NK-92 treated with Interleukin-12 subunit alpha and Interleukin-12 subunit beta, amount 100 ng/mL, for 24 hours (cell line): Measurements from ENCODE around the gene ZFHX3.
"Not testable (repeated sequence)": the region's sequence is repeated elsewhere in the genome, so short reads cannot be mapped to it uniquely, and the experiment has no call there.

Experiments used
- DNase-seq: peaks from one replicate; lab custom pipeline; 2025; lab: John Stamatoyannopoulos, UW

The ZFHX3 gene, protein sequence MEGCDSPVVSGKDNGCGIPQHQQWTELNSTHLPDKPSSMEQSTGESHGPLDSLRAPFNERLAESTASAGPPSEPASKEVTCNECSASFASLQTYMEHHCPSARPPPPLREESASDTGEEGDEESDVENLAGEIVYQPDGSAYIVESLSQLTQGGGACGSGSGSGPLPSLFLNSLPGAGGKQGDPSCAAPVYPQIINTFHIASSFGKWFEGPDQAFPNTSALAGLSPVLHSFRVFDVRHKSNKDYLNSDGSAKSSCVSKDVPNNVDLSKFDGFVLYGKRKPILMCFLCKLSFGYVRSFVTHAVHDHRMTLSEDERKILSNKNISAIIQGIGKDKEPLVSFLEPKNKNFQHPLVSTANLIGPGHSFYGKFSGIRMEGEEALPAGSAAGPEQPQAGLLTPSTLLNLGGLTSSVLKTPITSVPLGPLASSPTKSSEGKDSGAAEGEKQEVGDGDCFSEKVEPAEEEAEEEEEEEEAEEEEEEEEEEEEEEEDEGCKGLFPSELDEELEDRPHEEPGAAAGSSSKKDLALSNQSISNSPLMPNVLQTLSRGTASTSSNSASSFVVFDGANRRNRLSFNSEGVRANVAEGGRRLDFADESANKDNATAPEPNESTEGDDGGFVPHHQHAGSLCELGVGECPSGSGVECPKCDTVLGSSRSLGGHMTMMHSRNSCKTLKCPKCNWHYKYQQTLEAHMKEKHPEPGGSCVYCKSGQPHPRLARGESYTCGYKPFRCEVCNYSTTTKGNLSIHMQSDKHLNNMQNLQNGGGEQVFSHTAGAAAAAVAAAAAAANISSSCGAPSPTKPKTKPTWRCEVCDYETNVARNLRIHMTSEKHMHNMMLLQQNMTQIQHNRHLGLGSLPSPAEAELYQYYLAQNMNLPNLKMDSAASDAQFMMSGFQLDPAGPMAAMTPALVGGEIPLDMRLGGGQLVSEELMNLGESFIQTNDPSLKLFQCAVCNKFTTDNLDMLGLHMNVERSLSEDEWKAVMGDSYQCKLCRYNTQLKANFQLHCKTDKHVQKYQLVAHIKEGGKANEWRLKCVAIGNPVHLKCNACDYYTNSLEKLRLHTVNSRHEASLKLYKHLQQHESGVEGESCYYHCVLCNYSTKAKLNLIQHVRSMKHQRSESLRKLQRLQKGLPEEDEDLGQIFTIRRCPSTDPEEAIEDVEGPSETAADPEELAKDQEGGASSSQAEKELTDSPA (N-terminal part only)

GRCh38 chr16:73047536-73048291 is at the start of gene ZFHX3:
ZFHX3 (minus strand) TSS chr16:73048128; CDS start chr16:72960145, 87,983 bp downstream.
- no peak for DNase-seq

DNA sequence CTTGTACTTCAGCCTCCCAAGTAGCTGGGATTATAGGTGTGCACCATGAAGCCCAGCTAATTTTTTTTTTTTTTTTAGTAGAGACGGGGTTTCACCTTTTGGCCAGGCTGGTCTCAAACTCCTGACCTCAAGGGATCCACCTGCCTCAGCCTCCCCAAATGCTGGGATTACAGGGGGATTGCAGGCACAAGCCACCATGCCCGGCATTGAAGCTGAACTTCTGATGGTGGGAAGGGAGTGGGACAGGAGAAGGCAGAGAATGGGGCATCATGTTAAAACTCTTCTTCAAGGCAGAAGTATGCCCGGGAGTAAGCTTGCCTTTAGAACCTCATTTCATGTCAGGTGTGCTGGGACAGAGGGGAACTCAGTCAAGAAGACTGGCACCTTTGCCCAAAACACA is 48.6 kb upstream of the ZFHX3 start:
- no peak for DNase-seq

DNA sequence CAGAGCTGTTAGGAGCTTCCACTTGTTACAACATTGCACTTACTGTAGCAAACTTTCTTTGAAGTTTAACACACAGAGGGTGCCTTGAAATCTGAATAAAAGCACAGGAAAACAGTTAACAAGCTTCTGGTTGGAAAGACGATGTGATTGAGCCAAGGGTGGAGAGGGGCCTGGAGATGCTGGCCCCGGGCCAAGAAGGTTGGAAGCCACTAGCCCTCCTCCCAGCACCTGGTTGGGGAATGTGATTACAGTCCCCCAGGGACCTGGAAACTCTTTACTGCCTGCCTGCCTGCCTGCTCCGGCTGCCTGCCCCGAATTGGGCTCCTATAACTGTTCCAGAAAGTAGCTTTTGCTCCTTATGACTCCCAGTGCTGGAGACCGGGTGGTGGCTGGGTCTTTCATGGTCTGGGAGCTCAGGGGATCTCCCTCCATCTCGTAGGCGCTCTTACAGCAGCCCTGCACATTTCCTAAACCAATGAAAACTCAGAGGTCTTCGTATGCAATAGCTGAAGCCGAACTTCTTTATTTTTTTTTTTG is 48.0 kb upstream of the ZFHX3 start:
- DNase-seq: no peak

- DNase-seq: no peak
Observed at GRCh38 chr16:73095142-73095820, 47.4 kb upstream of the ZFHX3 start.

GRCh38 chr16:73094371-73094770 is 46.4 kb upstream of the ZFHX3 start:
- DNase-seq: no peak

- no peak for DNase-seq
Observed at GRCh38 chr16:73093146-73094144, 45.5 kb upstream of the ZFHX3 start.

- DNase-seq: no peak
Observed at GRCh38 chr16:73092236-73092781, 44.4 kb upstream of the ZFHX3 start.

DNA sequence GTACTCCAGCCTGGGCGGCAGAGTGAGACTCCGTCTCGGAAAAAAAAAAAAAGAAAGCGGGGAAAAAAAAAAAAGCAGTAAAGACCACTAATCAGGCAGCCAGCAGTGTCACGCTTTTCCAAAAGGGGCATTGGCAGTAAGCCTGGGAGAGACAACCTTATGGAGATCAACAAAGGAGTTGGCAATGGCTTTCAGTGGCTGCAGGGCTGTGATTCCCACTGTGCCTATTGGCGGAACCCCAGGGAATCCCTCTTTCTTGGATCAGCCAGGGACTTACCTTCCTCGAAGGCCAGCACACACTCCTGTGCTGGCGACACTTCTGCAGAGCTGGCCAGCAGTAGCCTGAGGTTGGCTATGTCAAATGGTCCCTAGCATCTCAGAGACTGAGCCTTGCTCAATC is 43.2 kb upstream of the ZFHX3 start:
- no peak for DNase-seq

DNA sequence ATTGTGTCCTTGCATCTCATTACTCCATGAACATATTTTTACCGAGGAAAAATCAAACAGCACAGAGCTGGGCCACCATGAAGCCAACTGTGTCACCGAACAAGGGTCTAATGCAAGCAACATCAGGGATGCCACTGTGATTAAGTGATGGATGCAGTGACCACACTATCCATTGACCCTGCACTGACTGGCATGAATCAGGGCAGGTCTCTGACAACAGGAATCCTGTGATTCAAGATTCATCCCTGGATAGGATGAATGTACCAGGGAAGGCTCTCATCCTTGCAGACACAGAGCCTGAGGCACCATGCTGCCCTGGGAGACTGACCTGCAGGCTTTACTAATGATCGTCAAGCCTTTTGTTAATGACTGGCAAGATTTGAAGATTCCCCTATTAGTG is 41.5 kb upstream of the ZFHX3 start:
- no peak for DNase-seq

DNA sequence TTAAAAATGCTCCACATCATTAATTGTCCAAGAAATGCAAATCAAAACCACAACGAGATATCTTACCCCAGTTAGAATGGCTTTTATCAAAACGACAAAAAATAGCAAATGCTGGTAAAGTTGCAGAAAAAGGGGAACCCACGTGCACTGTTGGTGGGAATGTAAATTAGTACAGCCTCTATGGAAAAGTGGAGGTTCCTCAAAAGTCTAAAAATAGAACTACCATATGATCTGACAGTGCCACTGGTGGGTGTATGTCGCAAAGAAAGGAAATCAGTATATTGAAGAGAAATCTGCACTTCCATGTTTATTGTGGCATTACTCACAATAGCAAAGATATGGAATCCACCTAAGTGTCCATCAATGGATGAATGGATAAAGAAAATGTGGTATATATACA is 38.2 kb upstream of the ZFHX3 start:
- no peak for DNase-seq

- DNase-seq: no peak
Observed at GRCh38 chr16:73083271-73083670, 35.3 kb upstream of the ZFHX3 start.

DNA sequence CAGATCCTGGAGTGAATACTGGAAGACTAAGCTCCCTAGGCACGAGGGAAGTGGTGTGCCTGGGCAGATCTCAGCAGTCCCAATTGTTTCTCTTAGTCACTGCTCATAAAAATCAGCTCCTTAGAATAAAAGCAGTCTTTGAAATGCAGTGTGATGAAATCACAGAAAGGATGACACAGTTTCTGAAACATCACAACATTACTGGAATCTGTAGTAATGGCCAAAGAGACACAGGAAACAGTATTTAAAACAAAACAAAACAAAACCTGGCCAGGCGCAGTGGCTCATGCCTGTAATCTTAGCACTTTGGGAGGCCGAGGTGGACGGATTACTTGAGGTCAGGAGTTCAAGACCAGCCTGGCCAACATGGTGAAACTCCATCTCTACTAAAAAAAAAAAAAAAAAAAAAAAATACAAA is 34.7 kb upstream of the ZFHX3 start:
- DNase-seq: not testable (repeated sequence)

DNA sequence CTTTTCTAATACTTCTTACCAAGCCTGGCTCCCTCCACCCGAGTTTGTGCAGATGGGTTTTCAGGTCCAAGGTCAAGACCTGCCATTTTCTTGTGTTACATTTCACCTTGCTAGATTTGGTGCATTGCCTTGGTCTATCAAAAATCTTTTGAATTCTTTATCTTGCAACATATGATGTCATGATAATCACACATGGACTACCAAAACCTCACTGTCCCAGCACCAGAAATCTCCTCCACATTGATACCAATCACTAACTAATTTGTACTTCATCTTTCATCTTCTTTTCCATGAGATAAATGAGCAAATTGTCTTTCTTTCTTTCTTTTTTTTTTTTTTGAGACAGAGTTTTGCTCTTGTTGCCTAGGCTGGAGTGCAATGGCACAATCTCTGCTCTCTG is 33.0 kb upstream of the ZFHX3 start:
- DNase-seq: no peak

GRCh38 chr16:73076324-73076810 is 28.4 kb upstream of the ZFHX3 start:
- no peak for DNase-seq

- DNase-seq: no peak
Observed at GRCh38 chr16:73074382-73074781, 26.5 kb upstream of the ZFHX3 start.

- not testable (repeated sequence) for DNase-seq
Observed at GRCh38 chr16:73072051-73072450, 24.1 kb upstream of the ZFHX3 start.

- DNase-seq: no peak
Observed at GRCh38 chr16:73071131-73071940, 23.4 kb upstream of the ZFHX3 start.

DNA sequence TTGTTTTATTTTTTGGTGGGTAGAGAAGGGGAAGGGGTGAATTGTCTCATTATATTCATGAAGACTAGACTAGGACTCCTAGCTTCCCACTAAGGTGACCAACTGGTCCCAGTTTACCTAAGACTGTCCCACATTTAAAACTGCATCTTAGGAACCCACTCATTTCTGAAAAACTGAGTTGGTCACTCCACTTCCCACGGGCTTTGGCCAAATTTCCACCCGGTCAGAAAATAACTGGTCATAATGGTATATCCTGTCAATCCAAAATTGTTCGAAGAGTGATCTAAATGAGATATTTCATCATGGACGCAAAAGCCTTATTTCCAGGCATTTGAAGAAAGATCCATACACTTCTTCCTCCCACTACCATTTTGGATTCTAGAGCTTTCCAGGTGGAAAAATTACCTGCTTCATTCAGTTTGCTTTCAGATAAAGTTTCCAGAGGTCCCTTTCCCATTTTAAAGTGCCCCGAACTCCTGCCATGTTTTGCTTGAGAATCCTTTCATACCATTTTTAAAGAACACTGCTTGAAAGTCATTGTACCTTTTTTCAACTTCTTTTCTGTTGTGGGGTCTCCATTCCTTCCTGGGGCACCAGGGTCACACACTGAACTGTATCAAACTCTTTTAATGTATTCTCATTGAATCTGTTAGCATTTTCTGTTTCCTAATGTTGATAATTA is 21.8 kb upstream of the ZFHX3 start:
- no peak for DNase-seq
